ENCODE results near the gene MGST2.

DNA sequence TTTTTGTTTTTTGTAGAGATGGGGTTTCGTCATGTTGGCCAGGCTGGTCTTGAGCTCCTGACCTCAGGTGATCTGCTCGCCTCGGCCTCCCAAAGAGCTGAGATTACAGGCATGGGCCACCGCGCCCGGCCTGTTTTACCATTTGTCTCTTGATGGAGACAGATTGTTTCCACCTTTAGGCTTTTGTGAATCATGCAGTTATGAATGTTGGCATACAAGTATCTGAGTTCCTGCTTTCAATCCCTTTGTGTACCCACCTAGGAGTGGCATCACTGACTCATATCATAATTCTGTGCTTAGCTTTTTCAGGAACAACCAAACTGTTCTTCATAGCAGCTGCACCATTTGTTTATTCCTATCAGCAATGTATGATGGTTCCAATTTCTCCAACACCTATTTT is 20.2 kb upstream of the MGST2 start:
- TF ChIP-seq CTCF (IDR thresholded peaks at IDR 0.05; ENCODE audit: poor library complexity, severe bottlenecking) (no peak), EZH2 (IDR thresholded peaks at IDR 0.05; ENCODE audit: borderline replicate concordance, insufficient read depth, low read length, poor library complexity, severe bottlenecking) (no peak), POLR2AphosphoS5 (IDR thresholded peaks at IDR 0.05) (no peak), SMC3 (conservative IDR thresholded peaks at IDR 0.05; ENCODE audit: poor library complexity) (no peak), TAF1 (IDR thresholded peaks at IDR 0.05; ENCODE audit: low read depth) (no peak), EP300 (conservative IDR thresholded peaks at IDR 0.05; ENCODE audit: poor library complexity, severe bottlenecking) (no peak), RAD21 (conservative IDR thresholded peaks at IDR 0.05) (no peak)
- TF ChIP-seq, protein P1, sequence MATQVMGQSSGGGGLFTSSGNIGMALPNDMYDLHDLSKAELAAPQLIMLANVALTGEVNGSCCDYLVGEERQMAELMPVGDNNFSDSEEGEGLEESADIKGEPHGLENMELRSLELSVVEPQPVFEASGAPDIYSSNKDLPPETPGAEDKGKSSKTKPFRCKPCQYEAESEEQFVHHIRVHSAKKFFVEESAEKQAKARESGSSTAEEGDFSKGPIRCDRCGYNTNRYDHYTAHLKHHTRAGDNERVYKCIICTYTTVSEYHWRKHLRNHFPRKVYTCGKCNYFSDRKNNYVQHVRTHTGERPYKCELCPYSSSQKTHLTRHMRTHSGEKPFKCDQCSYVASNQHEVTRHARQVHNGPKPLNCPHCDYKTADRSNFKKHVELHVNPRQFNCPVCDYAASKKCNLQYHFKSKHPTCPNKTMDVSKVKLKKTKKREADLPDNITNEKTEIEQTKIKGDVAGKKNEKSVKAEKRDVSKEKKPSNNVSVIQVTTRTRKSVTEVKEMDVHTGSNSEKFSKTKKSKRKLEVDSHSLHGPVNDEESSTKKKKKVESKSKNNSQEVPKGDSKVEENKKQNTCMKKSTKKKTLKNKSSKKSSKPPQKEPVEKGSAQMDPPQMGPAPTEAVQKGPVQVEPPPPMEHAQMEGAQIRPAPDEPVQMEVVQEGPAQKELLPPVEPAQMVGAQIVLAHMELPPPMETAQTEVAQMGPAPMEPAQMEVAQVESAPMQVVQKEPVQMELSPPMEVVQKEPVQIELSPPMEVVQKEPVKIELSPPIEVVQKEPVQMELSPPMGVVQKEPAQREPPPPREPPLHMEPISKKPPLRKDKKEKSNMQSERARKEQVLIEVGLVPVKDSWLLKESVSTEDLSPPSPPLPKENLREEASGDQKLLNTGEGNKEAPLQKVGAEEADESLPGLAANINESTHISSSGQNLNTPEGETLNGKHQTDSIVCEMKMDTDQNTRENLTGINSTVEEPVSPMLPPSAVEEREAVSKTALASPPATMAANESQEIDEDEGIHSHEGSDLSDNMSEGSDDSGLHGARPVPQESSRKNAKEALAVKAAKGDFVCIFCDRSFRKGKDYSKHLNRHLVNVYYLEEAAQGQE (IDR thresholded peaks at IDR 0.05; ENCODE audit: borderline replicate concordance): no peak

All from neural cell (in vitro differentiated cells).